Liver (tissue), 3 donors: ENCODE results near the gene SGO2.
"Not testable (repeated sequence)": the region's sequence is repeated elsewhere in the genome, so short reads cannot be mapped to it uniquely, and the experiment has no call there.

Experiments
- EGR1 ChIP-seq, 2 donors: IDR thresholded peaks; 2 replicates each; pipeline ENCODE4 v1.6.1; 2016 to 2018; ENCODE audit warnings: antibody characterized with exemption in 2 of 2, low read depth in 2 of 2
- YY1 ChIP-seq: IDR thresholded peaks from 2 replicates; pipeline ENCODE4 v1.6.1; 2016; ENCODE audit warnings: antibody characterized with exemption, mild to moderate bottlenecking
- TF ChIP-seq, protein P1 (sequence below): fragments of 150-350 bp; IDR thresholded peaks from 2 replicates; pipeline ENCODE4 v1.5.1; 2017; ENCODE audit warnings: improper control_type of control experiment, low read depth, low read length; ENCODE audit not compliant: missing input control
- TF ChIP-seq, protein P2 (sequence below): IDR thresholded peaks from 2 replicates; pipeline ENCODE4 v1.6.1; 2016; ENCODE audit warnings: antibody characterized with exemption
- donor health status: healthy.
- donor health status: healthy.

DNA sequence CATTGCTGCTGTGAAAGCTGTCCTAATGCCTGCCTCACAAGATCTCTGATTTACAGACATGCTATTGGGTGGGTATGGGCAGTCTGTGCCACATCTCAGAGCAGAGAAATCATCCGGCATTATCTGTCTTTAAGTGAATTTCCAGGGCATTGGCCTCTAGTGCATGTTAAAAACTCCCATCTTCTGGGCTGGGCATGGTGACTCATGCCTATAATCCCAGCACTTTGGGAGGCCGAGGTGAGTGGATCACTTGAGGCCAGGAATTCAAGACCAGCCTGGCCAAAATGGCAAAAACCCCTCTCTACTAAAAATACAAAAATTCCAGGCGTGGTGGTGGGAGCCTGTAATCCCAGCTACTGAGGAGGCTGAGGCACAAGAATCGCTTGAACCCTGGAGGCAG, 102.5 kb downstream of the SGO2 start:
- TF ChIP-seq, protein P1, sequence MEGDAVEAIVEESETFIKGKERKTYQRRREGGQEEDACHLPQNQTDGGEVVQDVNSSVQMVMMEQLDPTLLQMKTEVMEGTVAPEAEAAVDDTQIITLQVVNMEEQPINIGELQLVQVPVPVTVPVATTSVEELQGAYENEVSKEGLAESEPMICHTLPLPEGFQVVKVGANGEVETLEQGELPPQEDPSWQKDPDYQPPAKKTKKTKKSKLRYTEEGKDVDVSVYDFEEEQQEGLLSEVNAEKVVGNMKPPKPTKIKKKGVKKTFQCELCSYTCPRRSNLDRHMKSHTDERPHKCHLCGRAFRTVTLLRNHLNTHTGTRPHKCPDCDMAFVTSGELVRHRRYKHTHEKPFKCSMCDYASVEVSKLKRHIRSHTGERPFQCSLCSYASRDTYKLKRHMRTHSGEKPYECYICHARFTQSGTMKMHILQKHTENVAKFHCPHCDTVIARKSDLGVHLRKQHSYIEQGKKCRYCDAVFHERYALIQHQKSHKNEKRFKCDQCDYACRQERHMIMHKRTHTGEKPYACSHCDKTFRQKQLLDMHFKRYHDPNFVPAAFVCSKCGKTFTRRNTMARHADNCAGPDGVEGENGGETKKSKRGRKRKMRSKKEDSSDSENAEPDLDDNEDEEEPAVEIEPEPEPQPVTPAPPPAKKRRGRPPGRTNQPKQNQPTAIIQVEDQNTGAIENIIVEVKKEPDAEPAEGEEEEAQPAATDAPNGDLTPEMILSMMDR = not testable (repeated sequence)
- not testable (repeated sequence) for TF ChIP-seq EGR1 (IDR thresholded peaks at IDR 0.05; ENCODE audit: low read depth in 2 of 2); YY1
- TF ChIP-seq, protein P2, sequence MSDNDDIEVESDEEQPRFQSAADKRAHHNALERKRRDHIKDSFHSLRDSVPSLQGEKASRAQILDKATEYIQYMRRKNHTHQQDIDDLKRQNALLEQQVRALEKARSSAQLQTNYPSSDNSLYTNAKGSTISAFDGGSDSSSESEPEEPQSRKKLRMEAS = not testable (repeated sequence)
